Measurements from ENCODE around the gene PITPNC1.

Gene PITPNC1

DNA sequence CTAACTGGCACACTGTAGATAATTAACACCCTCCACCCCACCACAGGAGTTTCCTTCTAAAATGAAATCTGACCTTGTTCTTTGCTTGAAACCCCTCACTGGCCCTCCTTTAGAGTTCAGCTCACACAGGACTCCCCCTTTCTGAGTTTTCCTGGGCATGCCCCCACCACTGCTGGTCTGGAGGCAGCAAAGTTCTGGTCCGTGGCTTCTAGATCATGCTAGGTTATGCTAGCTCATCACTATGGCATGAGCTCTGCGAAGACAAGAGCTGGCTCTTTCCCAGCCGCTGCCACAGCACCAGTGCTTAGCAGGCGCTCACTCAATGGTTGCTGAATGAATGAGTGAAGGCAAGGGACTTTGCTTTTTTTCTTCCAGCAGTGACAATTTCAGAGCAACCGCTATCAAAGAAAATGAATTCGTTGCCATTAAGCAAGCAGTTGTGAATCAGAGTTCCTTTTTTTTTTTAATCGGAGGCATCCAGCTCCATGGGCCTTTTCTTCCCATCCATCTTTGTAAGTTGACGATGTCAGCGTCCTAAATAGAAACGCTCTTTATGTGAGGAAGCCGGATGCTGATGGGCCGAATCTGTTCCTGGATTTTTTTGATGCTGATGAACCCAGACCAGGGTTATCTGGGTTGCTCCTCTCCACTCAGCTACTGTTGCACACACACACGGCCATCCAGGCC lies 259.9 kb downstream of the PITPNC1 start:
- no peak overlapping the region for H3K4me3 ChIP-seq (ENCODE audit: low read depth, low read length)
- TF ChIP-seq, protein P1, sequence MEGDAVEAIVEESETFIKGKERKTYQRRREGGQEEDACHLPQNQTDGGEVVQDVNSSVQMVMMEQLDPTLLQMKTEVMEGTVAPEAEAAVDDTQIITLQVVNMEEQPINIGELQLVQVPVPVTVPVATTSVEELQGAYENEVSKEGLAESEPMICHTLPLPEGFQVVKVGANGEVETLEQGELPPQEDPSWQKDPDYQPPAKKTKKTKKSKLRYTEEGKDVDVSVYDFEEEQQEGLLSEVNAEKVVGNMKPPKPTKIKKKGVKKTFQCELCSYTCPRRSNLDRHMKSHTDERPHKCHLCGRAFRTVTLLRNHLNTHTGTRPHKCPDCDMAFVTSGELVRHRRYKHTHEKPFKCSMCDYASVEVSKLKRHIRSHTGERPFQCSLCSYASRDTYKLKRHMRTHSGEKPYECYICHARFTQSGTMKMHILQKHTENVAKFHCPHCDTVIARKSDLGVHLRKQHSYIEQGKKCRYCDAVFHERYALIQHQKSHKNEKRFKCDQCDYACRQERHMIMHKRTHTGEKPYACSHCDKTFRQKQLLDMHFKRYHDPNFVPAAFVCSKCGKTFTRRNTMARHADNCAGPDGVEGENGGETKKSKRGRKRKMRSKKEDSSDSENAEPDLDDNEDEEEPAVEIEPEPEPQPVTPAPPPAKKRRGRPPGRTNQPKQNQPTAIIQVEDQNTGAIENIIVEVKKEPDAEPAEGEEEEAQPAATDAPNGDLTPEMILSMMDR (conservative IDR thresholded peaks at IDR 0.05; ENCODE audit: low read depth, low read length): no peak
- peak; percentile 47 for DNase-seq (ENCODE audit: low read depth)

DNA sequence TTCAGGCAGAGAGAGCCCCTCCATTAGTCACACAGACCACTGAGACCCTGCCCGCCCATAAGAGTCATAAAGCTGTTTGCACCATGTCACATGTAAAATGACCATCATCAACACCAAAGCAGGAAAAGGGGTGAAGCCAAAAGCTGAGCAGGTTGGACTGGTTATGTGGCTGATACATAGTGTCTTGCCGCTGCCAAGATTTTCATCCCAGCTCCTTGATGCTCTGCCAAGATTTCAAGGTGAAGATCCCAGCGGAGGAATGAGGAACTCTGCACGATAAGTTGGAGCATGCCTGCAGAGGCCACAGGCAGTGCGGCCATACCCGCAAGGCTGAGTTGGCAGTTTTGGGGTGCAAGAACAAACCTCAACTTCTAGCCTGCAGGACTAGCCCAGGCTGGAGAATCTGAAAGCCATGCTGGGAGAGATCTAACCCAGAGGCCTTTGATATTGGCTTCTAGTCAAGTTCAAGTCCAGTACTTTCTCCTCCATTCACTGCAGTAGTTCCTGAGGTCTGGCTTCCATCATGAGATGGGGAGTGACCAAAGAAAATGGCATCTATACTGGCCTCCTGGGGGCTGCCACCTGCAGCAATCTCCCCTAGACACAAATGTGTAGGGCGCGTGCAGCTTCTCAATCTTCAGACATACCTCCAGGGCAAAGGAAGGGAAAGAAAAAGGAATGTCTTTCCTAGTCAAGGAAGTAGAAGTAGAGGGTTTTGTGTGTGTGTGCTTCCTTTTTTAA lies 261.0 kb downstream of the PITPNC1 start:
- no peak overlapping the region for H3K4me3 ChIP-seq (ENCODE audit: low read depth, low read length)
- TF ChIP-seq, protein P1 (conservative IDR thresholded peaks at IDR 0.05; ENCODE audit: low read depth, low read length): no peak
- DNase-seq (ENCODE audit: low read depth): no peak

DNA sequence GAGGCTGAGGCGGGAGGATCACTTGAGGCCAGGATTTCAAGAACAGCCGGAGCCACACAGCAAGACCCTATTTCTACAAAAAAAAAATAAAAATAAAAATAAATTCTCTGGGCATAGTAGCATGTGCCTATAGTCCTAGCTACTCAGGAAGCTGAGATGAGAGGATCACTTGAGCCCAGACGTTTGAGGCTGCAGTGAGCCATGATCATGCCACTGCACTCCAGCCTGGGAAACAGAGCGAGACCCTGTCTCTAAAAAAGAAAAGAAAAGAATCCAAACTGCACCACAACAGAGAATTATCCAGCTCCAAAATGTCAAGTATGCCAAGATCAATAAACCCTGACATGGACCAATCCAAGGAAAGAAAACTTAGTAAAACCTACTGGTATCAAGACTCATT lies 261.8 kb downstream of the PITPNC1 start:
- no peak for DNase-seq (ENCODE audit: low read depth)
- TF ChIP-seq, protein P1 (conservative IDR thresholded peaks at IDR 0.05; ENCODE audit: low read depth, low read length): no peak

DNA sequence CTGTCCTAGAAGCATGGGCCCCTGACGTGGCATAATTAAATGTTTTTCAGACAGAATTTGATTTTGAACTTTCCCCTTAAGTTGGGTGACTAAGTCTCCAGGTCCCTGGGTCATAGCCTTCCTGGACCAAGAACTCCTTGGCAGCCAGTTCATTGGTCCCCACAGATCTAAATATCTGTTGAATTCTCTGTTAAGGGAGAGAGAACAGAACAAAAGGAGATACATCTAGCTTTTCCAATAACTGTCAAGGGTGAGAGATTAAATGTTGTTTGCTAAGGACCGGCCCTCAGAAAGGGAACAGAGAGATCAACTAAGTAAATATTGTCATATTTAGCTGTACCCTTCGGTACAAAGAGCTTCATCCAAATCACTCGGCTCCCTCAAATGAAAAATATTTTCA lies 262.5 kb downstream of the PITPNC1 start:
- DNase-seq (ENCODE audit: low read depth): no peak
- H3K4me3 ChIP-seq (ENCODE audit: low read depth, low read length): no peak overlapping the region
- TF ChIP-seq, protein P1 (conservative IDR thresholded peaks at IDR 0.05; ENCODE audit: low read depth, low read length): no peak

More for the DNA sequence above, 261.8 kb downstream of the PITPNC1 start:
- no peak overlapping the region for H3K4me3 ChIP-seq (ENCODE audit: low read depth, low read length)

DNA sequence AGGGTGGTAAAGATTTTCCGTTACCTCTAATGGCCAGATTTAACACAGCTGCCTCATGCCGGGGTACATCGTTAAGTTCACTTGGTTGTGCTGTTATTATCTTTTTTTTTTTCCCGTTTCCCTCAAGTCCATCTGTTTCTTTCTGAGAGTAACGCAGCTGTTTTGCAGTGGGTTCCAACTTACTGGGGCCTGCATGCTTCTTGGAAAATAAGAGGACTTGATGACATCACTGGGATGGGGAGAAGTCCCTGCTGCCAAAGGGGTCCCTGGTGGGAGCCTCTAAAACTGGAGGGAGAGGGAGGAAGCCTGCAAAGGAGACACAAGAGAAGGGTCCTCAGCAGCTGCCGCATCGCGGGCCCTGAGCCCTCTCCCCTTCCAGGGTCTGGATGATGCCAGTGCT lies 262.9 kb downstream of the PITPNC1 start:
- H3K4me3 ChIP-seq (ENCODE audit: low read depth, low read length): no peak overlapping the region
- TF ChIP-seq, protein P1 (conservative IDR thresholded peaks at IDR 0.05; ENCODE audit: low read depth, low read length): no peak
- no peak for DNase-seq (ENCODE audit: low read depth)

DNA sequence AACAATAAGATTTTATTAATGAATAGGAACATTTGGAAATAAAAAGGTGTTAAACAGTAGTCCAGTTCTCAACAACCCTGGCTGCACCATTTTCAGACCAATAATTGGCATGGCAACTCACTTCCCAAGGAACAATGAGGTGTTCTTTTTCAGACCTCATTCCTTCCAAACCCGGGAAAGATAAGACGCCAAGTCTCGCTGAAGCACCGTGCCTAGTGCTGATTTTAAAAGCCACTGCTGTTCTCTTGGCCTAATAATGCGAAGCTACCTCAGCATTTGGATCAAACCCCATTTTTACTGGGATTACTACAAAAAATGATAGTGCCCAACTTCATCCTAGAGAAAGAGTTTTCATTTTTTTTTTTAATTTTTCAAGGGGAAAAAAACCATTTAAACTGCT lies 265.4 kb downstream of the PITPNC1 start:
- no peak for DNase-seq (ENCODE audit: low read depth)
- TF ChIP-seq, protein P1 (conservative IDR thresholded peaks at IDR 0.05; ENCODE audit: low read depth, low read length): no peak
- H3K4me3 ChIP-seq (ENCODE audit: low read depth, low read length): no peak overlapping the region

Data from choroid plexus epithelial cell (primary cell).